Transverse colon (tissue), 4 donors: ENCODE results near the gene H6PD. TPM values are rescaled to one million over a fixed set of nuclear protein-coding genes. Genes with fewer than 3 reads are reported as not detected.

Experiments used
- DNase-seq: peaks from one replicate; pipeline ENCODE4 v3.0.0-alpha.2; 2019
- H3K27ac ChIP-seq, 4 donors: fragments of 200-600 bp; sonication (generic); 2 replicates each; pipeline ENCODE4 v1.5.1; 2016 to 2018; ENCODE audit warnings: inconsistent platforms in 4 of 4
- H3K27me3 ChIP-seq: fragments of 200-600 bp; sonication (generic); 2 replicates; pipeline ENCODE4 v1.5.1; 2017; ENCODE audit warnings: inconsistent platforms
- H3K36me3 ChIP-seq, 4 donors: fragments of 200-600 bp; sonication (generic); 2 replicates each; pipeline ENCODE4 v1.5.1; 2017 to 2019; ENCODE audit warnings: inconsistent platforms in 4 of 4
- H3K4me1 ChIP-seq, 4 donors: fragments of 200-600 bp; sonication (generic); 2 replicates each; pipeline ENCODE4 v1.5.1; 2017 to 2020; ENCODE audit warnings: inconsistent platforms in 4 of 4
- H3K4me3 ChIP-seq, 4 donors: fragments of 200-600 bp; sonication (generic); 1 replicate in 1 of 4; 2 replicates in 3 of 4; pipeline versions ENCODE4 v1.5.1 to v1.6.1; 2017 to 2019; ENCODE audit warnings: inconsistent platforms in 4 of 4
- H3K9me3 ChIP-seq, 2 donors: fragments of 200-600 bp; sonication (generic); 2 replicates each; pipeline ENCODE4 v1.5.1; 2017 to 2019; ENCODE audit warnings: inconsistent platforms in 2 of 2
- CTCF ChIP-seq, 5 experiments: fragments of 200-600 bp in 3 of 5; fragments of 450-650 bp in 2 of 5; sonication (generic) in 3 of 5; IDR thresholded peaks; 1 replicate in 2 of 5; 2 replicates in 3 of 5; pipeline ENCODE4 v1.5.1; 2016 to 2017; ENCODE audit warnings: antibody characterized with exemption in 5 of 5, inconsistent platforms in 3 of 5, mild to moderate bottlenecking in 2 of 5, moderate library complexity in 1 of 5
- EP300 ChIP-seq: sonication (generic); formaldehyde crosslinking; IDR thresholded peaks from one replicate; pipeline ENCODE4 v1.6.1; 2017; ENCODE audit warnings: antibody characterized with exemption, low read depth
- POLR2A ChIP-seq: fragments of 450-650 bp; IDR thresholded peaks from one replicate; pipeline ENCODE4 v1.6.1; 2016; ENCODE audit warnings: antibody characterized with exemption, mild to moderate bottlenecking, moderate library complexity
- POLR2AphosphoS5 ChIP-seq, 3 donors: sonication (generic); formaldehyde crosslinking; IDR thresholded peaks; one replicate each; pipeline ENCODE4 v1.6.1; 2016; ENCODE audit warnings: antibody characterized with exemption in 3 of 3
- WGBS, 2 donors: methylation state at CpG; one replicate each; pipeline ENCODE4 v1.1.5; 2018; ENCODE audit warnings: low coverage in 1 of 2; 5-methylcytosine and 5-hydroxymethylcytosine counted together
- in situ Hi-C, 4 donors: fragments of 200-750 bp; cut with MboI; loops; one replicate each; pipeline versions ENCODE4 v1.15.0 to v1.15.1; 2017; ENCODE audit warnings: low sequenced_read_pairs in 3 of 4, low pct_ligation_motif_present in 1 of 4, low pct_unique_long_range_greater_than_20kb in 1 of 4
- intact Hi-C: fragments of 100-400 bp; cut with DNase I; formaldehyde crosslinking; loops from one replicate; pipeline ENCODE4 v1.15.1; 2023; ENCODE audit warnings: low total_unique reads
- total RNA-seq, 4 donors: library from RNA; depleted of rRNA; stranded (reverse); fragments of >200 nt; gene quantifications; one replicate each; pipeline ENCODE4 v1.1.0, GENCODE V29; 2016

Gene H6PD
- total RNA-seq, 4 donors from 2014 or later = 24.1 to 49.4 (median 26.7) TPM

- in situ Hi-C loops = no loop called here
Measured at GRCh38 chr1:9265968-9266367, 31.4 kb downstream of the H6PD start.

GRCh38 chr1:9267352-9267686 lies 32.7 kb downstream of the H6PD start:
- 57% methylated on average over 7 of the region's 7 CpGs; no CpG with 5 or more reads in 1 of the 2 donors for WGBS, 2 donors
- Histone ChIP-seq H3K27me3 (no peaks in the 10 kb centered on the region), H3K4me3 (no peak overlapping the region), H3K4me1 (peaks cover 0 to 17% (median 10%) of the 10 kb centered on the region in 4 donors), H3K27ac (peak overlapping the region in 1 of 4 donors; percentile 11), H3K9me3 (no peaks in the 10 kb centered on the region), H3K36me3 (peaks cover 0 to 13% (median 0%) of the 10 kb centered on the region in 4 donors)
- in situ Hi-C loops (no loop called here), intact Hi-C loops (loop anchor here (5.0 to 10.0 kb wide), 2 partner anchors 220 to 307 kb away; no protein-coding TSS in a partner anchor)
- TF ChIP-seq POLR2AphosphoS5 (IDR thresholded peaks at IDR 0.05) (peak in 1 of 3 donors; percentile 1), POLR2A (no peak), CTCF (IDR thresholded peaks at IDR 0.05) (peak in 4 of 5 experiments; percentile 1 to 16 (median 4))
- no peak for DNase-seq

More at GRCh38 chr1:9265968-9266367, 31.4 kb downstream of the H6PD start:
- Histone ChIP-seq H3K4me3 (no peak overlapping the region), H3K27ac (no peak overlapping the region), H3K27me3 (no peaks in the 10 kb centered on the region), H3K9me3 (no peaks in the 10 kb centered on the region), H3K36me3 (peaks cover 0 to 16% (median 0%) of the 10 kb centered on the region in 4 donors), H3K4me1 (peaks cover 0 to 17% (median 10%) of the 10 kb centered on the region in 4 donors)
- TF ChIP-seq EP300 = no peak
- no peak for TF ChIP-seq POLR2A
- TF ChIP-seq CTCF (IDR thresholded peaks at IDR 0.05) = no peak
- TF ChIP-seq POLR2AphosphoS5 (IDR thresholded peaks at IDR 0.05) = no peak
- intact Hi-C loops = loop anchor here (5.0 to 10.0 kb wide), 2 partner anchors 221 to 309 kb away; no protein-coding TSS in a partner anchor
- no peak for DNase-seq
- WGBS, 2 donors = 88% methylated on average over 12 of the region's 12 CpGs; no CpG with 5 or more reads in 1 of the 2 donors

GRCh38 chr1:9267827-9268581 lies 33.4 kb downstream of the H6PD start:
- H3K4me3 ChIP-seq = no peak overlapping the region
- WGBS, 2 donors = 79 to 82% methylated on average over 2 to 7 of the region's 7 CpGs
- intact Hi-C loops = loop anchor here (5.0 to 10.0 kb wide), 2 partner anchors 219 to 307 kb away; no protein-coding TSS in a partner anchor

More at GRCh38 chr1:9267827-9268581, 33.4 kb downstream of the H6PD start:
- Histone ChIP-seq H3K27me3 (no peaks in the 10 kb centered on the region), H3K27ac (no peak overlapping the region), H3K9me3 (no peaks in the 10 kb centered on the region), H3K36me3 (peaks cover 0 to 9% (median 0%) of the 10 kb centered on the region in 4 donors), H3K4me1 (peaks cover 0 to 17% (median 10%) of the 10 kb centered on the region in 4 donors)
- no peak for DNase-seq
- no peak for TF ChIP-seq POLR2AphosphoS5 (IDR thresholded peaks at IDR 0.05)
- no peak for TF ChIP-seq POLR2A
- TF ChIP-seq EP300 = no peak
- no peak for TF ChIP-seq CTCF (IDR thresholded peaks at IDR 0.05)
- in situ Hi-C loops = no loop called here
